HL-60/S4 treated with retinoic acid at 250 ng/mL for 4 days and 3 days (cell line): ENCODE data around the gene CRB2.

Source experiments
- in situ Hi-C: fragments of 300-500 bp; cut with MboI; formaldehyde crosslinking; loops from 2 replicates; pipeline ENCODE4 v1.7.0; 2022; ENCODE audit warnings: low sequenced_read_pairs

CRB2 gene

DNA sequence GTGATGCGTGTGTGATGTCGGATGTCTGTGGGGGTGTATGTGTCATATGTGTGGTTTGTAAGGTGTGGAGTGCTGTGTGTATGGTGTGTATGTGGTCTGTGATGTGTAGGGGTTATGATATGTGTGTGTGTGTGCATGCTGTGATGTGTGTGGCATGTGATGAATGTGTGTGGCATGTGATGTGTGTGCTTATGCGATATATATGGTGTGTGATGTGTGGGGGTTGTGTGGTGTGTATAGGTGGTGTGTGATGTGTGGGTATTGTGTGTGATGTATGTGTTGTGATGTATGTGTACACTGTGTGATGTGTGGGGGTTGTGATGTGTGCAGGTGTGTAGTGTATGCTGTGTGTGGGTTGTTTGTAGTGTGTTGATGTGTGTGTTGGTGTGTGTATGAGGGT is 9.2 kb upstream of the CRB2 start:
- in situ Hi-C loops: loop anchor here (10.0 kb wide), 1 partner anchor 262 kb away; no protein-coding TSS in a partner anchor

DNA sequence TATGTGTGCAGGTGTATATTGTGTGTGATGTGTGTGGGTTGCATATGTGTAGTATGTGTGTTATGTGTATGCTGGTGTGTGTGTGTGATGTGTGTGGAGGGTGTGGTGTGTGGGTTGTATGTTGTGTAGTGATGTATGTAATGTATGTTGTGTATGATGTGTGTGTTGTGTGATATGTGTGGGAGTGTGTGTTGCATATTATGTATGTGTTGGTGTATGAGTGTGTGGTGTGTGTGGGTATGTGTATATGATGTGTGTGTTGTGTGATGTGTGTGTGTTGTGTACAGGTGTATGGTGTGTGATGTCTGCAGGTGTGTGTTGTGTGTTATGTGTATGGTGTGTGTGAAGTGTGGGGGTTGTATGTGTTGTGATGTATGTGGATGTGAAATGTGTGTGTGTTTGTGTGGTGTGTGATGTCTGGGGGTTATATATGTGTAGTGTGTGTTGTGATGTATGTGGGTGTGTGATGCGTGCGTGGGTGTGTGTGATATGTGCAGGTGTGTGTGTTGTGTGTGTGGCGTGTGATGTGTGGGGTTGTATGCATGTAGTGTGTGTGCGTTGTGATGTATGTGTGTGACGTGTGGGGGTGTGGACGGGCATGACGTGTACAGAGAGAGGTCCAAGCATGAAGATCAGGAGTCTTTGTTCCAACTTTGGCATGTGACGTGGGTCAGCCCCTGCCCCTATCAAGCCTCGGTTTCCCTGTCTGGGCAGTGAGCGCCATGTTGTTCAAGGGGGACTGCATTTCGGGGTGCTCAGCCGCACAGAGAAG is 8.5 kb upstream of the CRB2 start:
- in situ Hi-C loops: loop anchor here (10.0 kb wide), 1 partner anchor 263 kb away; no protein-coding TSS in a partner anchor

DNA sequence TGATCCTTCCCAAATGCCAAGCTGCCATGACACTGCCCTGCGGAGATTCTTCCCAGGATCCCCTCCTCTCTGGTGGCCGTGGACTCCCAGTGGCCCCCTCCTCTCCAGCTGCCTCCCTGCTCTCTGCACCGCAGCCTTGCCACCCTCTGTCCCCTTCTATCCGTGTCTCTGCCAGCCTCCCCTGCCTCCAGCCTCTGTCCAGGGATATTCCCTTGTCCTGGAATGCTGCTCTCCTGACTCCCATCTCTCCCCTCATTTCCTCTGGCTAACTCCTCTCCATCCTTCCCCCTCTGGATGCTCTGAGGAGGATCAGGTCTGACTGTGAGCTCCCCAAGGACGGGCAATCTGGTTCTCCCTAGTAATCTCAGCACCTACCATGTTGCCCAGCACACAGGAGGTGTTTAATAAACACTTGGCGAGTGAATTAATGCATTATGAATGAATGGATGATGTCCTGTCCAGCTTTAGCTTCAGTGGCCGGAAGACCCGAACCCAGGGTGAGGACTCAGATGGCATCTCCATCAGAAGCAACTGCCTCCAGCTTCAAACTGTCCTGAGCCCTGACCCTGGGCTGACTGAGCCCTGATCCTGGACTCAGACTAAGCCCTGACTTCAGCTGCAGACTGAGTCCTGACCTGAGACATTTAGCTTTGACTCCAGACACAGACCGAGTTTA is 7.5 kb upstream of the CRB2 start:
- in situ Hi-C loops: loop anchor here (10.0 kb wide), 1 partner anchor 264 kb away; no protein-coding TSS in a partner anchor

DNA sequence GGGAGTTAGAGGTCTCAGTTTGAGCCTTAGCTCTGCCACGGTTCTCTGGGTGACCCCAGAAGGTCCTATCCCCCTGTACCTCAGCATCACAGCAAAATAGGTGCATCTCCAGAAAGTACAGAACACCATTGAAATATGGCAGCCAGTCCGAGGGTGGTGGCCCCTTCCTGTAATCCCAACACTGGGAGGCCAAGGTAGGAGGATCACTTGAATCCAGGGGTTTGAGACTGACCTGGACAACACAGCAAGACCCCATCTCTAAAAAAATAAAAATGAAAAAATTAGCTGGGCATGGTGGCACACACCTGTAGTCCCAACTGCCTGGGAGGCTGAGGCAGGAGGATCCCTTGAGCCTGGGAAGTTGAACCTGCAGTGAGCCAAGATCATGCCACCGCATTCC is 7.0 kb upstream of the CRB2 start:
- in situ Hi-C loops: loop anchor here (10.0 kb wide), 1 partner anchor 264 kb away; no protein-coding TSS in a partner anchor

- in situ Hi-C loops: loop anchor here (10.0 to 25.0 kb wide), 2 partner anchors 265 to 888 kb away; no protein-coding TSS in a partner anchor
Measured at GRCh38 chr9:123349691-123350480, 6.1 kb upstream of the CRB2 start.

DNA sequence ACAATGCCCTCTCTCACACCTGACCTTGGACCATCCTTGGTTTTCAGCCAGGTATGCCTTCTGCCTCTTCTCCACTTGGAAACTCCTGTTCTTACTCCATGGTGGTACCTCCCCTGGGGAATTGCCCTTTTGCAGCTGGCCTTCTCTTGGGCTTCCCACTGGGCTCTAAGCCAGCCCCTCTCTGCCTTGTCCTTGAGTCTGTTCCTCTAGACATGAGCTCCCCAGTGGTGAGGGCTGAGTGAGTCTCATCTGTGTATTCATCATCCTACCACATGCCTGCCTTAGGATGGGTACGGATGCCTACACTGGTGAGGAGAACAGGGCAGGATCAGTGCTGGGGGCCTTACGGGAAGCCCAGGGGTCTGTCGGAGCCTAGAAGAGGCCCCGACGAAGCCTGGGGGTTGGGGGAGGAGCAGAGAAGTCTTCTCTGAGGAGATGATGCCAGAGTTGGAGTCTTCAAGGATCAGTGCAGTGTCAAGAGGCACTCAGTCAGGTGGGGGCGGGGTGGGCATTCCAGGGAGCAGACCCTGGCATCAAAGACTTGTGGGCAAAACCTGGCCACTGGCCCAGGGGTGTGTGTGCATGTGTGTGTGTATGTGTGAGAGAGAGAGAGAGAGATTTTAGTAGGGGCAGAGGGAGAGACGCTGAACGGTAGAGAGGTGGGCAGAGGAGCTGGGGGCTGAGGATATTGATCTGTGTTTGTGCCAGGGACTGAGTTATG is 5.2 kb upstream of the CRB2 start:
- in situ Hi-C loops: loop anchor here (25.0 kb wide), 1 partner anchor 888 kb away; no protein-coding TSS in a partner anchor

- in situ Hi-C loops: loop anchor here (25.0 kb wide), 1 partner anchor 891 kb away; no protein-coding TSS in a partner anchor
Measured at GRCh38 chr9:123353041-123353440, 3.0 kb upstream of the CRB2 start.

DNA sequence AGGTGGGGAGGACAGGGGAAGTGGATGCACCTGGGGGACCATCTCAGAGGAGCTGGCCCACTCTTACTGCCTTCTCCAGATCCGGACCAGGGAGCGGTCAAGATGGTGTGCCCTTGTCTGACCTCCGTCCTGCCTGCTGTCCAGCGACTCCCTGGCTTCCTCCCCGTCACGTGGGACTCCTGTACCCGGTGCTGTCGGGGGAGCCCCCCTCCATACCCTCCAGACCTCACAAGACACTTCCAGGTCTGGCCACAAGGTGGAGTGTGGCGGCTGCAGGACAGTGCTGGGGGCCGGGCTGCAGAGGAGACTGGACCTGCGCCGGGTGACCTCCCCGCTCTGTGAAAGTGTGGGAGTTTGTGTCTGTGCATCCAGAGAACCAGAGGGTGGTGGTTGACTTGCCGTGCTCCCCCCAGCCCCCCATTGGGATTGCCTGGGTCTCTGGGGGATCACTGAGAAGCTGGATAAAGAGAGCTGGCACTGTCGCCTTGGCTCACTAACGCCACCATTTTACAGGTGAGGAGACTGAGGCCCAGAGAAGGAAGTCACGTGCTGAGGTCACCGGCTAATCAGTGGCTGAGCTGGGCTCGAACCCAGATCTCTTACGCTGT is 1.9 kb upstream of the CRB2 start:
- in situ Hi-C loops: loop anchor here (25.0 kb wide), 1 partner anchor 892 kb away; no protein-coding TSS in a partner anchor

- in situ Hi-C loops: loop anchor here (25.0 kb wide), 1 partner anchor 893 kb away; no protein-coding TSS in a partner anchor
Measured at GRCh38 chr9:123354806-123355508, 1.0 kb upstream of the CRB2 start.

DNA sequence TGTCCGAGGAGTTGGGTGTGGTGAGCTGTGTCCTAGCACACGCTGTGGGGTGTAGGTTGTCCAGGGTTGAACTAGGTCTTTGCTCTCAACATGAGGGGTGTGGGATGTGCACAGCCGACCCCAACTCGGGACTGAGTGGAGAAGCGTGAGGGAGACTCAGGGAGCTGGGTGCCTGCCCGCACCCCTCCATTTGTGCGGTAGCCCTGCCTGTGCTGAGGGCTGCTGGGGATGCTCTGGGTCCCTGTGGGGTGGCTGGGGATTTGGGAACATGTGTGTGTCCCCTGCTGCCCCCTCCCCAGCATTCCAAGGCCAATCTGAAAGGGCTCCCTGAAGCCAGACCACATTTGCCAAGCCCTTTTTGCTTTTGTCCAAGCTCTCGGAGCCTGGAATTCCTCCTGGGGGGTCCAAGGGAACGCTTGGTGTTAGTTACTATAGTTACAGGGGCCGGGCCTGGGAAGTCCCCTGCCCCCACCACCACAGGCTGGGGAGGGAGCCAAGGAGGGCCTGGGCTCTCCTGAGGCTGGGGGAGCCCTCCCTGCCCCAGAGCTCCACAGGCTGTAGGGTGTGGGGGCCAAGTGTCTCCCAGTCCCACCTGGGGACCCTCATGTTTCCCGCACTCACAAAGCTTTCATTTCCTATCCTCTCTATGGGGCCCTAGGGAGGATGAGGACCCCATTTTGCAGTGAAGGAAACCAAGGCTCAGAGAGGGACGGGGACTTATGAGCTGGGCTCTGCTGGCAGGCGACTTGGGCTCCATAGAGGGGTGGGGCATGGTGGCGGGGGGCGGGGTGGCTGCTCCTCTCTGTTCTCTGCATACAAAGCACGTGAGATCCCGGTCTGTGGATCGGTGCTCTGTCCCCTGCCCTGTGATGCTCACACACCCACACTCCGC is 1.1 kb downstream of the CRB2 start:
- in situ Hi-C loops: loop anchor here (25.0 kb wide), 1 partner anchor 895 kb away; no protein-coding TSS in a partner anchor

GRCh38 chr9:123357743-123358059 is 1.7 kb downstream of the CRB2 start:
- in situ Hi-C loops: loop anchor here (25.0 kb wide), 1 partner anchor 895 kb away; no protein-coding TSS in a partner anchor

GRCh38 chr9:123358181-123358905 is 2.3 kb downstream of the CRB2 start:
- in situ Hi-C loops: loop anchor here (25.0 kb wide), 1 partner anchor 896 kb away; no protein-coding TSS in a partner anchor

DNA sequence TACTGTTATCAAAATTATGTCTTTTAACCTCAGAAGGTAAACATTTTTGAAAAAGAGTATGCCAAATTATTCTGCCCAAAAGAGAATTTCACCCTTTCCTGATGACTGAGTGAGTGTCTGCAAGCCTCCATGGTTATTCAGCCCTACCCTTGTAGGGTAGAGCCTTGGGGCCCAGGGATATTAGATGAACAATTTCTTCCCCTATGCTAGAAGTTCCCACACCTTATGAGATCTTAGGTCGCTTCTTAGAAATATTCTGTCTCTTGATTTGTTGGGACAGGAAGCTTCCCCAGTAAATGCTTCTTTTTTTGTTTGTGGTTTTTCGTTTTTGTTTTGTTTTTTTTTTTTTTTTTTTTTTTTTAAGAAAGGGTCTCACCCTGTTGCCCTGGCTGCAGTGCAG is 3.1 kb downstream of the CRB2 start:
- in situ Hi-C loops: loop anchor here (25.0 kb wide), 1 partner anchor 897 kb away; no protein-coding TSS in a partner anchor

- in situ Hi-C loops: loop anchor here (25.0 kb wide), 1 partner anchor 897 kb away; no protein-coding TSS in a partner anchor
Measured at GRCh38 chr9:123359546-123359945, 3.5 kb downstream of the CRB2 start.

GRCh38 chr9:123360161-123361085 is 4.4 kb downstream of the CRB2 start:
- in situ Hi-C loops: loop anchor here (25.0 kb wide), 1 partner anchor 898 kb away; no protein-coding TSS in a partner anchor

GRCh38 chr9:123361086-123361730 is 5.2 kb downstream of the CRB2 start:
- in situ Hi-C loops: loop anchor here (25.0 kb wide), 1 partner anchor 899 kb away; no protein-coding TSS in a partner anchor
